ENCODE measurements around the gene SLC24A4. TPM values are rescaled to one million over a fixed set of nuclear protein-coding genes. Genes with fewer than 3 reads are reported as not detected.
A peak's percentile ranks its signal among the peaks of the same experiment; 100 is the strongest.

Gene SLC24A4
- total and polyA plus RNA-seq, 5 donors from 2014 or later = 0.91 TPM; not detected in 4

GRCh38 chr14:92373336-92373735, 50.4 kb downstream of the SLC24A4 start:
- no peaks in the 10 kb centered on the region for H3K27me3 ChIP-seq (ENCODE audit: control insufficient read depth, insufficient read depth, low read length)
- no peak overlapping the region for H3K4me3 ChIP-seq (ENCODE audit: low read depth, low read length)
- H3K9me3 Mint-ChIP-seq = peaks cover 0 to 5% (median 0%) of the 10 kb centered on the region in 7 donors
- H3K4me3 Mint-ChIP-seq = no peak overlapping the region
- no peaks in the 10 kb centered on the region for H3K4me1 ChIP-seq (ENCODE audit: control insufficient read depth, insufficient read depth, low read length, poor library complexity, severe bottlenecking)
- H3K27me3 Mint-ChIP-seq = peaks cover 13% of the 10 kb centered on the region
- ATAC-seq (ENCODE audit: low read depth in 2 of 2) (no peak), DNase-seq (no peak)
- H3K27ac Mint-ChIP-seq = no peak overlapping the region
- H3K9me3 ChIP-seq (ENCODE audit: control insufficient read depth in 2 of 2, low read length in 2 of 2) = no peaks in the 10 kb centered on the region
- no peak overlapping the region for H3K27ac ChIP-seq (ENCODE audit: insufficient read depth, low read length, poor library complexity, severe bottlenecking)
- no peaks in the 10 kb centered on the region for H3K36me3 ChIP-seq (ENCODE audit: control insufficient read depth, insufficient read depth, low read length)
- no peaks in the 10 kb centered on the region for H3K36me3 Mint-ChIP-seq
- peaks cover 0 to 2% (median 0%) of the 10 kb centered on the region in 4 donors for H3K4me1 Mint-ChIP-seq

- Histone ChIP-seq H3K27me3 (ENCODE audit: control insufficient read depth, insufficient read depth, low read length) (no peaks in the 10 kb centered on the region), H3K4me3 (ENCODE audit: low read depth, low read length) (no peak overlapping the region), H3K36me3 (ENCODE audit: control insufficient read depth, insufficient read depth, low read length) (no peaks in the 10 kb centered on the region), H3K9me3 (ENCODE audit: control insufficient read depth in 2 of 2, low read length in 2 of 2) (no peaks in the 10 kb centered on the region), H3K4me1 (ENCODE audit: control insufficient read depth, insufficient read depth, low read length, poor library complexity, severe bottlenecking) (no peaks in the 10 kb centered on the region), H3K27ac (ENCODE audit: insufficient read depth, low read length, poor library complexity, severe bottlenecking) (no peak overlapping the region)
- Mint-ChIP-seq H3K9me3 (peaks cover 0 to 4% (median 0%) of the 10 kb centered on the region in 7 donors), H3K27me3 (peaks cover 5% of the 10 kb centered on the region), H3K4me1 (peaks cover 0 to 2% (median 0%) of the 10 kb centered on the region in 4 donors), H3K36me3 (no peaks in the 10 kb centered on the region), H3K4me3 (no peak overlapping the region), H3K27ac (no peak overlapping the region)
- ATAC-seq (ENCODE audit: low read depth in 2 of 2) (no peak), DNase-seq (no peak)
These were observed 57.2 kb downstream of the SLC24A4 start for GRCh38 chr14:92380131-92380530.

- H3K36me3 ChIP-seq (ENCODE audit: control insufficient read depth, insufficient read depth, low read length) = no peaks in the 10 kb centered on the region
- Mint-ChIP-seq H3K36me3 (no peaks in the 10 kb centered on the region), H3K4me3 (no peak overlapping the region), H3K27me3 (peaks cover 3% of the 10 kb centered on the region), H3K27ac (peak overlapping the region in 1 of 3 donors; percentile 9), H3K4me1 (peaks cover 0 to 2% (median 0%) of the 10 kb centered on the region in 4 donors), H3K9me3 (peaks cover 0 to 4% (median 0%) of the 10 kb centered on the region in 7 donors)
- no peaks in the 10 kb centered on the region for H3K4me1 ChIP-seq (ENCODE audit: control insufficient read depth, insufficient read depth, low read length, poor library complexity, severe bottlenecking)
- no peaks in the 10 kb centered on the region for H3K27me3 ChIP-seq (ENCODE audit: control insufficient read depth, insufficient read depth, low read length)
- no peaks in the 10 kb centered on the region for H3K9me3 ChIP-seq (ENCODE audit: control insufficient read depth in 2 of 2, low read length in 2 of 2)
- H3K27ac ChIP-seq (ENCODE audit: insufficient read depth, low read length, poor library complexity, severe bottlenecking) = no peak overlapping the region
- ATAC-seq (ENCODE audit: low read depth in 2 of 2) = no peak
- no peak for DNase-seq
- no peak overlapping the region for H3K4me3 ChIP-seq (ENCODE audit: low read depth, low read length)
These were observed 57.6 kb downstream of the SLC24A4 start for GRCh38 chr14:92380582-92380981.

- H3K27me3 Mint-ChIP-seq = peaks cover 3% of the 10 kb centered on the region
- no peak overlapping the region for H3K4me3 Mint-ChIP-seq
- DNase-seq = no peak
- H3K4me3 ChIP-seq (ENCODE audit: low read depth, low read length) = no peak overlapping the region
- H3K36me3 Mint-ChIP-seq = no peaks in the 10 kb centered on the region
- no peak for ATAC-seq (ENCODE audit: low read depth in 2 of 2)
- no peaks in the 10 kb centered on the region for H3K9me3 ChIP-seq (ENCODE audit: control insufficient read depth in 2 of 2, low read length in 2 of 2)
- no peaks in the 10 kb centered on the region for H3K4me1 ChIP-seq (ENCODE audit: control insufficient read depth, insufficient read depth, low read length, poor library complexity, severe bottlenecking)
- H3K36me3 ChIP-seq (ENCODE audit: control insufficient read depth, insufficient read depth, low read length) = no peaks in the 10 kb centered on the region
- H3K27ac ChIP-seq (ENCODE audit: insufficient read depth, low read length, poor library complexity, severe bottlenecking) = no peak overlapping the region
- H3K9me3 Mint-ChIP-seq = no peaks in the 10 kb centered on the region
- H3K27me3 ChIP-seq (ENCODE audit: control insufficient read depth, insufficient read depth, low read length) = no peaks in the 10 kb centered on the region
- no peak overlapping the region for H3K27ac Mint-ChIP-seq
- peaks cover 0 to 2% (median 0%) of the 10 kb centered on the region in 4 donors for H3K4me1 Mint-ChIP-seq
These were observed 59.7 kb downstream of the SLC24A4 start for GRCh38 chr14:92382677-92383076.

GRCh38 chr14:92383805-92384204, 60.8 kb downstream of the SLC24A4 start:
- Mint-ChIP-seq H3K4me3 (no peak overlapping the region), H3K36me3 (no peaks in the 10 kb centered on the region), H3K4me1 (no peaks in the 10 kb centered on the region), H3K27ac (peak overlapping the region in 1 of 3 donors; percentile 61), H3K9me3 (no peaks in the 10 kb centered on the region), H3K27me3 (peaks cover 8% of the 10 kb centered on the region)
- no peak for DNase-seq
- Histone ChIP-seq H3K27me3 (ENCODE audit: control insufficient read depth, insufficient read depth, low read length) (no peaks in the 10 kb centered on the region), H3K27ac (ENCODE audit: insufficient read depth, low read length, poor library complexity, severe bottlenecking) (no peak overlapping the region), H3K9me3 (ENCODE audit: control insufficient read depth in 2 of 2, low read length in 2 of 2) (no peaks in the 10 kb centered on the region), H3K4me3 (ENCODE audit: low read depth, low read length) (no peak overlapping the region), H3K4me1 (ENCODE audit: control insufficient read depth, insufficient read depth, low read length, poor library complexity, severe bottlenecking) (no peaks in the 10 kb centered on the region), H3K36me3 (ENCODE audit: control insufficient read depth, insufficient read depth, low read length) (no peaks in the 10 kb centered on the region)
- no peak for ATAC-seq (ENCODE audit: low read depth in 2 of 2)

- no peaks in the 10 kb centered on the region for H3K4me1 Mint-ChIP-seq
- no peak overlapping the region for H3K4me3 Mint-ChIP-seq
- H3K36me3 Mint-ChIP-seq = no peaks in the 10 kb centered on the region
- Histone ChIP-seq H3K36me3 (ENCODE audit: control insufficient read depth, insufficient read depth, low read length) (no peaks in the 10 kb centered on the region), H3K9me3 (ENCODE audit: control insufficient read depth in 2 of 2, low read length in 2 of 2) (no peaks in the 10 kb centered on the region), H3K27ac (ENCODE audit: insufficient read depth, low read length, poor library complexity, severe bottlenecking) (no peak overlapping the region), H3K4me1 (ENCODE audit: control insufficient read depth, insufficient read depth, low read length, poor library complexity, severe bottlenecking) (no peaks in the 10 kb centered on the region), H3K27me3 (ENCODE audit: control insufficient read depth, insufficient read depth, low read length) (no peaks in the 10 kb centered on the region), H3K4me3 (ENCODE audit: low read depth, low read length) (no peak overlapping the region)
- no peaks in the 10 kb centered on the region for H3K9me3 Mint-ChIP-seq
- no peak overlapping the region for H3K27ac Mint-ChIP-seq
- ATAC-seq (ENCODE audit: low read depth in 2 of 2) (no peak), DNase-seq (no peak)
- H3K27me3 Mint-ChIP-seq = peaks cover 16% of the 10 kb centered on the region
These were observed 61.6 kb downstream of the SLC24A4 start for GRCh38 chr14:92384461-92385133.

GRCh38 chr14:92385561-92385960, 62.6 kb downstream of the SLC24A4 start:
- ATAC-seq (ENCODE audit: low read depth in 2 of 2) (no peak), DNase-seq (no peak)
- no peak overlapping the region for H3K27ac ChIP-seq (ENCODE audit: insufficient read depth, low read length, poor library complexity, severe bottlenecking)
- no peaks in the 10 kb centered on the region for H3K36me3 ChIP-seq (ENCODE audit: control insufficient read depth, insufficient read depth, low read length)
- Mint-ChIP-seq H3K36me3 (no peaks in the 10 kb centered on the region), H3K9me3 (no peaks in the 10 kb centered on the region), H3K27me3 (peaks cover 21% of the 10 kb centered on the region), H3K27ac (no peak overlapping the region), H3K4me3 (no peak overlapping the region), H3K4me1 (no peaks in the 10 kb centered on the region)
- no peaks in the 10 kb centered on the region for H3K9me3 ChIP-seq (ENCODE audit: control insufficient read depth in 2 of 2, low read length in 2 of 2)
- no peaks in the 10 kb centered on the region for H3K4me1 ChIP-seq (ENCODE audit: control insufficient read depth, insufficient read depth, low read length, poor library complexity, severe bottlenecking)
- no peaks in the 10 kb centered on the region for H3K27me3 ChIP-seq (ENCODE audit: control insufficient read depth, insufficient read depth, low read length)
- H3K4me3 ChIP-seq (ENCODE audit: low read depth, low read length) = no peak overlapping the region

- H3K4me1 Mint-ChIP-seq = no peaks in the 10 kb centered on the region
- Histone ChIP-seq H3K4me1 (ENCODE audit: control insufficient read depth, insufficient read depth, low read length, poor library complexity, severe bottlenecking) (no peaks in the 10 kb centered on the region), H3K36me3 (ENCODE audit: control insufficient read depth, insufficient read depth, low read length) (no peaks in the 10 kb centered on the region), H3K27ac (ENCODE audit: insufficient read depth, low read length, poor library complexity, severe bottlenecking) (no peak overlapping the region), H3K4me3 (ENCODE audit: low read depth, low read length) (no peak overlapping the region), H3K27me3 (ENCODE audit: control insufficient read depth, insufficient read depth, low read length) (no peaks in the 10 kb centered on the region), H3K9me3 (ENCODE audit: control insufficient read depth in 2 of 2, low read length in 2 of 2) (no peaks in the 10 kb centered on the region)
- DNase-seq (no peak), ATAC-seq (ENCODE audit: low read depth in 2 of 2) (no peak)
- no peaks in the 10 kb centered on the region for H3K9me3 Mint-ChIP-seq
- H3K36me3 Mint-ChIP-seq = no peaks in the 10 kb centered on the region
- no peak overlapping the region for H3K27ac Mint-ChIP-seq
- H3K4me3 Mint-ChIP-seq = no peak overlapping the region
- peaks cover 21% of the 10 kb centered on the region for H3K27me3 Mint-ChIP-seq
These were observed 63.2 kb downstream of the SLC24A4 start for GRCh38 chr14:92386165-92386564.
